COR-L47 (cell line): ENCODE measurements around the gene PRSS58.

Experiments used
- DNase-seq: peaks from one replicate; lab custom pipeline; 2025; lab: John Stamatoyannopoulos, UW

Gene PRSS58, protein sequence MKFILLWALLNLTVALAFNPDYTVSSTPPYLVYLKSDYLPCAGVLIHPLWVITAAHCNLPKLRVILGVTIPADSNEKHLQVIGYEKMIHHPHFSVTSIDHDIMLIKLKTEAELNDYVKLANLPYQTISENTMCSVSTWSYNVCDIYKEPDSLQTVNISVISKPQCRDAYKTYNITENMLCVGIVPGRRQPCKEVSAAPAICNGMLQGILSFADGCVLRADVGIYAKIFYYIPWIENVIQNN

GRCh38 chr7:142257958-142258357, at the start of gene PRSS58:
Gene PRSS58, minus strand, starts transcription at chr7:142258058. Its CDS starts 351 bp downstream, at chr7:142257707.
- no peak for DNase-seq

DNA sequence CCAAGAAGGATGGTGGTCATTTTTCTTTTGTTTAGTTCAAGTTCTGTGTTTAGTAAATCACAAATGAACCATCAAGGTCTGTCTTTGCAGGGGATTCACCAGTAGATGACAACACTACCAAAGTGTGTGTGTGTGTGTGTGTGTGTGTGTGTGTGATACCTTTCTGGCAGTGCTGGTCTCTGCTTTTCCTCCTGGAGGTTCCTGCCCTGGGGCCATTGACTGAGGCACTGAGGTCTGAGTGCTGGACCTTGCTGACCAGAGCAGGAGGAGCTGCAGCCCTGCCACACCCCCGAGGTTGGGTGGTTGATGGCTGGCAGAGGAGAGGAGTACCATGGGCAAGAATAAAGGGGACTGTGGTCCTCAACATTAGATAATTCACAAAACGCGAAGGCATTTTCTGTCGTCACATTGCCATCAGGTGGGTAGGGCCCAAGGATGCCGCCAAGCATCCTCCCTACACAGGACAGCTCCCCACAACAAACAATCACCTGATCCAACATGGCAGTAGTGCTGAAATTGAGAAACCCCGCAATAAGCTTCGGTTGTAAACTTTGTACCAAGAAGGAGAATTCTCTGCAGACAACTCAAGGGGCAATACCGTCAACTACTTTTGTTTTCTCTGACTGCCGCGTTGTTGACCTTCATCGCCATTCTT, 49.5 kb upstream of the PRSS58 start:
- DNase-seq, result no peak

- no peak for DNase-seq
Measured at GRCh38 chr7:142303650-142304049, 45.8 kb upstream of the PRSS58 start.

GRCh38 chr7:142301923-142302550, 44.2 kb upstream of the PRSS58 start:
- DNase-seq, result peak; percentile 26

GRCh38 chr7:142301299-142301698, 43.4 kb upstream of the PRSS58 start:
- DNase-seq, result no peak

DNA sequence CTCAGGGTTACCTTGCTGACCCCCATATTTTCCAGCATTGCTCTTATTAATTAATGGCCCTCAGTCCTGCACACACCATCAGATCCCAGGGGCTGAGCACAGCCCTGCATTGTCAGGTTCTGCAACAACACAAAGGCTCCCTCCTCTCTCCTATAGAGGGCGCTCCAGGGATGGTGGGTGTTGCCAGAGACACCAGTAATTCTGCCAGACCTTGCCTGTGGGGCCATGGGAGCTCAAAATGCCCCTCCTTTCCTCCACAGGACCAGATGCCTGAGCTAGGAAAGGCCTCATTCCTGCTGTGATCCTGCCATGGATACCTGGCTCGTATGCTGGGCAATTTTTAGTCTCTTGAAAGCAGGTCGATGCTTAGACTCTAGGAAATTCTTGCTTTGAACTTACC, 42.8 kb upstream of the PRSS58 start:
- DNase-seq, result no peak

GRCh38 chr7:142299237-142299781, 41.5 kb upstream of the PRSS58 start:
- no peak for DNase-seq

GRCh38 chr7:142298627-142299026, 40.8 kb upstream of the PRSS58 start:
- no peak for DNase-seq

GRCh38 chr7:142298009-142298408, 40.2 kb upstream of the PRSS58 start:
- DNase-seq, result no peak

DNA sequence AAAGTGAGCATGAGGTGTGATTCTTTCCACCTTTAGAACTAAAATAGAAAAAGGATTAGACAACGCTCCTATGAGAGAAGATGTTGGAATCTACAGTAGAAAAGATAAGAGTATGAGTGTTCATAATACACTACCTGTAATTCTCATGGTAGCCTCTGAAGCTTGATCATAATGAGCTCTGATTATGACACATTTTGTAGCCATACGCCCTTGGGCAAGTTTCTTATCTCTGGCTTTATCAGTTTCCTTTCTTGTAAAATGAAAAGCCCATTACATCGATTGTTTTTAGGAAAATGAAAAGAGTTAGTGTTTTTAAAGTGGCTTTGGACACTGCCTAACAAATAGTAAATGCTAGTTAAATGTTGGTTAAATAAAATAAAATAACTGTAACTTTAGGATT, 22.4 kb upstream of the PRSS58 start:
- DNase-seq, result no peak

DNA sequence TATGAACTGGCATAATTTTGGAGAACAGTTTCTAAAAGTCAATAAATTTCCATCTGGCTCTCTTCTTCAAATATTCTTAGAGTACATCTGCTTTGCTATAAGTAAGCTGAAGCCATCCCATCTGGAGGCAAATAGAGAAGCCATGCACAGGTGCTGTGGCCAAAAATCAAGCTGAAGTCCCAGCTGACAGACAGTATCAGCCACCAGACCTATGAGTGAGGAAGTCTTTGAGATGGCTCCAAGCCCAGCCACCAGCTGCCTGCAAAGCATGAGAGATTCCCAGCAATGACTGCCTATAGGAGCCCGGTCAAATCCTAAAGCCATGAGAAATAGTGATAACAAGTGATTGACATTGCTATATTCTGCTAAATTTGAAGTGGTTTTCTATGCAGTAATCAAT, 21.7 kb upstream of the PRSS58 start:
- DNase-seq, result no peak

- DNase-seq, result no peak
Measured at GRCh38 chr7:142275028-142275427, 17.2 kb upstream of the PRSS58 start.

DNA sequence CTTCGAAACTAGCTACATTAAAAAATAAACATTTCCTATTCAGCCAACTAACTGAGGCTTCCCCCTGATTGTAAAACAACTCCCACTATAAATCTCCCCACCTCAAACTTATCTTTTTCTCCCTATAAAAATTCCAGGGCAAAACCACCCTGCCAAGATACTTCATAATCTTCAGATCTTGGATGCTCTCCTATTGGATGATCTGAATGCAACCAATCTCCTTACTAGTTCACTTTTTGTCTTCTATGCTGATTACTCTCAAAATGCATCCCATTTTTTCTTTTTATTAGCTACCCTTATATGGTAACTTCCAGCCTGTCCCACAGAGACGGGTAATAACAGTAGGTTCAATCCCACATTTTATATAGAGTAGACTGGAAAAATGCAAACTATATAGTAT, 15.0 kb upstream of the PRSS58 start:
- DNase-seq, result no peak

- no peak for DNase-seq
Measured at GRCh38 chr7:142263598-142264380, 5.9 kb upstream of the PRSS58 start.

DNA sequence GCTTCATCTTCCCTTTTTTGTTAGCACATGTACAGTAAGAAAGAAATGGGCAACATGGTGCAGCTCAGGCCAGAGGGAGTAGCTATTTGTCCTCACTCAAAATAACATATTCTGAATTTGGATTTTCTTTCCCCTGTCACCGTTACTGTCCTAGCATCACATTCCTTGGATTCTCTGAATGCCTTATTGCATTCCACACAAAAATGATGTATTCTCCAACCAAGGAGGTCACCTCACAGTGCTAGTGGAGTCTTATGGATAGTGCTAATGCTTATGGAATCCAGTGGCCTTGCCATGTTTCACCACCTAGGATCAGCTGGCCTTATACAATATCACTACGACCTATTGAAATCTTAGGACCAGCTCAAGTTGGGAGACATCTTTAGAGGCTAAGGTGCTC, 7.2 kb downstream of the PRSS58 start:
- no peak for DNase-seq

- no peak for DNase-seq
Measured at GRCh38 chr7:142249918-142250317, 7.9 kb downstream of the PRSS58 start.

GRCh38 chr7:142248166-142249160, 9.4 kb downstream of the PRSS58 start:
- DNase-seq, result no peak

DNA sequence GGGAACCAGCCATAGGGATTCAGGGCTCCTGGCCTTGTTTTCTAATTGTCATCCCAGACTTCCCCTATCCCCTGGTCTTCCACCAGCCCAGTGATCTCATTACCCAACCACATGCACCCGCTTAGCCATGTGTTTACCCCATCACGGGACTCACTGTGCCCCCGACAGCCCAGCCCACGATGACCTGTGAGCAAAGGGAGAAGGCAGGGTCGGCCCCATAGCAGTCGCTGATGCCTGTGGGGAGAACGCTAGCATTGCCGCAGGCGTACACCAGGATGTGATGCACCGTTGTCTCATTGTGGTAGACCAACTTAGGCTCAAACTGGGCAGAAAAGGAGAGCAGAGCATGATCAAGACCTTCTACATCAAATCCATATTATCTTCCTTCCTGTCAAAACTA, 14.0 kb downstream of the PRSS58 start:
- DNase-seq, result no peak

DNA sequence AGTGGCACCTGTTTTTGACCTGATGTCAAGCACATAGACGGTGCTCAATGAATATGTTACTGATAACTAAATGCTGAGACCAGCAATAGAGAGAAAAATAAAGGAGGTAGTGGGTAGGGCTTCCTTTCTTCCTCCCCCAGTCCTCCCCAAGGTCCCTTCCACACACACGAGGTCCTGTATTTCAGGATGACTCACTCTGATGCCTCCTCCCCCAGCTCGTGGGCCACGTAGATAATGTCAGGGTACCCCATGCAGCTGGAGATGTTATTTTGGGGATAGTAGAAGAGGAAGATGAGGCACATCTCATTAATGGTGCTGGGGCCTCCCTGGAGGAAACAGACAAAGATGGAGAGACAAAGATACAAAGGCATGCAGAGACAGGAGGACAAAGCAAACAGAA, 17.3 kb downstream of the PRSS58 start:
- DNase-seq, result no peak

DNA sequence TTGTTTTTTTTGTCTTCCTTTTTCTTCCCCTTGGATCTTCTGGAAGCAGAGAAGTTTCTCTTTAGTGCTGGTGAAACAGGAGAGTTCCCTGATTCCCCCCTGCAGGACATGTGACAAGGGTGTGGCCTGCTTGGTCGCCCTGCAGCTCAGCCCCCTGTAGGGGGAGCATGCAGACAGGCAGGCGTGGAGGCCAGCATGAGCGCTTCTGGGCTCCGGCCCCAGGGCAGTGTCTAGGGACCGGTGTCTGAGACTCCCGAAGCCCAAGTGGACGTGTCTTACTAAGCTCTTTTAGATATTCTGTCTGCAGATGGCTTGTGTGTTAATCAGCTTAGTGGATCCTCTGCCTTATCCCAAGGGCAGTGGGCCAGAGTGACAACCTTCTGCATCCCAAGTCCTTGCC, 26.1 kb downstream of the PRSS58 start:
- DNase-seq, result no peak

GRCh38 chr7:142228537-142229104, 29.2 kb downstream of the PRSS58 start:
- no peak for DNase-seq
